ENCODE data around the gene CELA2A.

DNA sequence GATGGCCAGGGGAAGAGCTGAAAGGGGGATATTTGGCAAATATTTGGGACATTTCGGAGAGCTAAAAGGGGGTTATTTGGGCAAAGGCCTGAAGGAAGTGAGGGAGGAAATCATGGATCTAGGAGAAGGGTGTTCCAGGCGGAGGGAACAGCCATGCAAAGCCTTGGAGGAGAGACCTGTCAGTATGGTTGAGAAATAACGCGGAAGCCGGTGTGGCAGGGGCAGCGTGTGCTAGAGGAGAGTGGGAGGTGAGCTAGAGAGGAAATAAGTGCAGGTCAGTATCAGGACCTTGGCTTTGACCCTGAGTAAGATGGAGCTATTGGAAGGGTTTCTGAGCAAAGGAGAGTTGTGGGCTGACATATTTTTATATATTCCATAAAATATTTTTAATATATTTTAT is 15.3 kb upstream of the CELA2A start:
- TF ChIP-seq, protein P1, sequence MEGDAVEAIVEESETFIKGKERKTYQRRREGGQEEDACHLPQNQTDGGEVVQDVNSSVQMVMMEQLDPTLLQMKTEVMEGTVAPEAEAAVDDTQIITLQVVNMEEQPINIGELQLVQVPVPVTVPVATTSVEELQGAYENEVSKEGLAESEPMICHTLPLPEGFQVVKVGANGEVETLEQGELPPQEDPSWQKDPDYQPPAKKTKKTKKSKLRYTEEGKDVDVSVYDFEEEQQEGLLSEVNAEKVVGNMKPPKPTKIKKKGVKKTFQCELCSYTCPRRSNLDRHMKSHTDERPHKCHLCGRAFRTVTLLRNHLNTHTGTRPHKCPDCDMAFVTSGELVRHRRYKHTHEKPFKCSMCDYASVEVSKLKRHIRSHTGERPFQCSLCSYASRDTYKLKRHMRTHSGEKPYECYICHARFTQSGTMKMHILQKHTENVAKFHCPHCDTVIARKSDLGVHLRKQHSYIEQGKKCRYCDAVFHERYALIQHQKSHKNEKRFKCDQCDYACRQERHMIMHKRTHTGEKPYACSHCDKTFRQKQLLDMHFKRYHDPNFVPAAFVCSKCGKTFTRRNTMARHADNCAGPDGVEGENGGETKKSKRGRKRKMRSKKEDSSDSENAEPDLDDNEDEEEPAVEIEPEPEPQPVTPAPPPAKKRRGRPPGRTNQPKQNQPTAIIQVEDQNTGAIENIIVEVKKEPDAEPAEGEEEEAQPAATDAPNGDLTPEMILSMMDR (conservative IDR thresholded peaks at IDR 0.05; ENCODE audit: low read depth, low read length) = no peak
- TF ChIP-seq EZH2 (IDR thresholded peaks at IDR 0.05; ENCODE audit: borderline replicate concordance, low read depth, low read length, poor library complexity, severe bottlenecking) = no peak

All from A673 (cell line).